Stimulated activated CD4-positive, alpha-beta T cell treated with anti-CD3 and anti-CD28 coated beads, TNF-alpha, amount 100 ng/mL, for 4 hours (primary cell): ENCODE data around the gene CLEC14A.

Experiments
- DNase-seq, 3 experiments: peaks; one replicate each; pipeline ENCODE4 v3.0.0-alpha.2; 2020; ENCODE audit warnings: low read depth in 3 of 3

CLEC14A gene, protein sequence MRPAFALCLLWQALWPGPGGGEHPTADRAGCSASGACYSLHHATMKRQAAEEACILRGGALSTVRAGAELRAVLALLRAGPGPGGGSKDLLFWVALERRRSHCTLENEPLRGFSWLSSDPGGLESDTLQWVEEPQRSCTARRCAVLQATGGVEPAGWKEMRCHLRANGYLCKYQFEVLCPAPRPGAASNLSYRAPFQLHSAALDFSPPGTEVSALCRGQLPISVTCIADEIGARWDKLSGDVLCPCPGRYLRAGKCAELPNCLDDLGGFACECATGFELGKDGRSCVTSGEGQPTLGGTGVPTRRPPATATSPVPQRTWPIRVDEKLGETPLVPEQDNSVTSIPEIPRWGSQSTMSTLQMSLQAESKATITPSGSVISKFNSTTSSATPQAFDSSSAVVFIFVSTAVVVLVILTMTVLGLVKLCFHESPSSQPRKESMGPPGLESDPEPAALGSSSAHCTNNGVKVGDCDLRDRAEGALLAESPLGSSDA

GRCh38 chr14:38255673-38256532 is at the start of gene CLEC14A:
CLEC14A (minus strand) TSS chr14:38256093; CDS start chr14:38256022, 71 bp downstream.
- DNase-seq: no peak

DNA sequence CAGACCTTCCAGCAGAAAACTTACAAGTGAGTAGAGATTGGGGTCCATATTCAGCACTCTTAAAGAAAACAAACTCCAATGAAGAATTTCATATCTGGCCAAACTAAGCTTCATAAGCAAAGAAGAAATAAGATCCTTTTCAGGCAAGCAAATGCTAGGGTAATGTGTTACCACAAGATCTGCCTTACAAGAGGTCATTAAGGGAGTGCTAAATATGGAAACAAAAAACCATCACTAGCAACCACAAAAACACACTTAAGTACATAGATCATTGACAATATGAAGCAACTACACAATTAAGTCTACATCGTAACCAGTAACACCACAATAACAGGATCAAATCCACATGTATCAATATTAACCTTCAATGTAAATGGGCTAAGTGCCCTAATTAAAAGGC is 47.1 kb upstream of the CLEC14A start:
- DNase-seq: no peak

DNA sequence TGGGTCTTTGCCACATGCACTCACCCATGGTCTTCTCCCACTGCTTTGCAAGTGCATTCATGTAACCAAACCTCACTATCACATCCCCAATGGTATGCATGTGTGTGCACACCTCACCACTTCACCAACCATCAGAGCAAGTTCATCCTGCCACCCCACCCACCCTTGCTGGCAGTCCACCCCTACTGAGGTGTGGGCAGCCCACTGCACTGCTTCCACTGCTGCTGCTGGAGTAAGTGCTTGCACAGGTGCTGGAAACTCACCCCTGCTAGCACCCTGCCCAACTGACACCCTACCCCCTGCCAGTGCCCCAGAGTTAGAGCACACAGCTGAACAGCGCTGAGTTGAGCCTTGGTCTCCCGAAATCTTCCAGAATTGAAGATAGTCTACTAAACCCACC is 46.1 kb upstream of the CLEC14A start:
- DNase-seq: no peak

DNA sequence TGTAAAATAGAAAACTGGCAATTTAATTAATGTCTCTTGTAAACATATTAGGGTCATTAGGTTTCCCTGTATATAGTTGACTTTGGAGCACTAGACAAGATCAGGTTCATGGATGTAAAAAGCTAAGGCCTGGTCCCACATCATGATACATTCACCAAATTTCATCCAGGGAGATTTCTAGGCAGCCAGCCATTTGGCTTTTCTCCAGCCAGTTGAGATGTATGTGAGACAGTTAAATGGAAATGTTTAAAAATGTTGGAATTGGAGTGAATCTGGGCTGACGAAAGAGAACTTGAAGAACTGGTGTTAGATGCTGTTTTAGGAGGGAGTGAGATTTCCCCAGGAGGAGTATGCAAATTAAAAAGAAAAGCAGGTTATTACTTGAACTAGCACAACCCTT is 41.8 kb upstream of the CLEC14A start:
- no peak for DNase-seq

DNA sequence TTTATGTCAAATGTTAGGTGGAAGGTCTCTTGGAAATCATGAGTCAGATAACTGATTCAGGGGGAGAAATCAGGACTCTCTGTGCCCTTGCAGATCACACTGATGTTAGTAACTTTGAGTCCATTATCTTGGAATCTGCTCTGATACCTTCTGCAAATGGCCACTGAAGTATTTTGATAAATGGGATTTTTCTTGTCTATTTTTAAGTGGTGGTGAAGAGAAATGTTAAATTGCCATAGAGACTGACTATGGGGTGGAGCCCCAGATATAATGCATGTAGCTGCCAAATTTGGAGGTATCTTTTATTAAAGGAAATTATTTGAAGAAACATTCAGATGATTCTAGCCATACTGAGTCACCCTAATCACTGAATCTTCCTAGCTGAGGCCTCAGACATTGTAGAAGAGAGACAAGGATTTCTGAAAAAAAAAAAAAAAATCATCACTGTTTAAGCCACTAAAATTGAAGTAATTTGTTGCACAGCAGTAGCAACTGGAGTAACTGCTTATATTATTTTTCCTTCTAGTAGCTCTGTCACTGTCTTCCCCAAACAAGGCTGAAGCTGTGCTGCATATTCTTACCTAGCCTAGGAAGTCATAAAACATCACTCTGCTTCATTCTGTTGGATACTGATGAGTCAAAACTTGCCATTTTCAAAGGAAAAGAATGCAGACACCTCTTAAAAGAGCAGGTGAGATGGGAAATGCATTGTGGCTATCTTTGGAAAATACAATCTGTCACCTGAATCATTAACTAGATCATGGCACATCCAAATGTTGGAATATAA is 36.0 kb upstream of the CLEC14A start:
- DNase-seq: no peak

GRCh38 chr14:38290601-38291188 is 34.8 kb upstream of the CLEC14A start:
- DNase-seq: no peak

- no peak for DNase-seq
Measured at GRCh38 chr14:38286452-38286851, 30.6 kb upstream of the CLEC14A start.

DNA sequence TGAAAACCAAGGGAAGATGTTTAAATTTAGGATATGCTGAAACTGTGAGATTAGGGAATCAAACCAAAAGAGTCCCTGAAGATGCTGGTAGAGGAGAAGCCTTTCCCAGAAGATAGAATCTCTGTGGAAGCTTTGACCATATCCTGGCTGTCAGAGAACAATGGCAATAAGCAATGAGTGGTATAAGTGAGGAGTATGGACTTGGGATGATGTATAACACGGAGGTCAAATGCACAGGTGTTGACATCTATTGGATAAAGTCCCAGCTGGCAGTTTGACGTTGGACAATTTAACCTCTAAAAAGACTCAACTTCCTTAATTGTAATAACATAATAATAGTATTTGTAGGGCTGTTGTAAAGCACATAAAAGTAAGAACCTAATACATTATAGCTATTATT is 30.1 kb upstream of the CLEC14A start:
- DNase-seq: no peak

DNA sequence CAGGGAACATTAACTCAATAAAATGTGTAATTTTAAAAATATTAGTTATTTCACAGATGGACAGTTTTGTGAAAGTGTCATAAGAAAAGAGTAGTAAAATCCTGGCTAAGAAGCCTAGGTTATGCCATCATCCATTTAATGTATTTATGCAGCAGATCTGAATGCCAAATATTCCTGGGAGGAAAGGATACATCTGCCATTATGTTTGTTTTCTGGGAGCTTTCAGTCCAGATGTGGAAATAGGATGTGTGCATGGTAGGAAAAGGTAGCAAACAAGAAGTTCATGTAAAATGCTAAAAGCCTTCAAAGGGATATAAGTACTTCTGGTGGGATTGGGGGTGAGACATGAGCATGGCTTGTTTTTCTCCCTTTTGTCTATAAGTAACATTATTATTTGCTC is 27.0 kb upstream of the CLEC14A start:
- DNase-seq: no peak

DNA sequence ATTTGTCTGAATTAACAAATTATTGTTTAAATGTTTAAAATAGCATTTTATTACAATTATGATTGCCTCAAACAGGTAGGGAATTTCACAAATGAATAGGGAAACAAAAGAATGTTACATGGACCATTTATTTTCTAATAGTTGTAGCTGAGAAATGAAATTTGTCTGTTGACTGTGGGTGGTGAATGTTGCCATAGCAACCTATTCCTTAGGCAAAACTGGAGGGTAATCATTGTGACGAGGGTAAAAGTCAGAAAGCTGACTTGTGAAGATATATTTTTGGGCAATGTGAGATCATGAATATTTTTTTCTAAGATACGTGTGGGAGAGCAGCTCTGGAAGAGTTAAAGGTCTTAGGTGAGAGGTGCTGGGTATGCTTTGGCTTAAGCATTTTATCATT is 24.2 kb upstream of the CLEC14A start:
- no peak for DNase-seq

DNA sequence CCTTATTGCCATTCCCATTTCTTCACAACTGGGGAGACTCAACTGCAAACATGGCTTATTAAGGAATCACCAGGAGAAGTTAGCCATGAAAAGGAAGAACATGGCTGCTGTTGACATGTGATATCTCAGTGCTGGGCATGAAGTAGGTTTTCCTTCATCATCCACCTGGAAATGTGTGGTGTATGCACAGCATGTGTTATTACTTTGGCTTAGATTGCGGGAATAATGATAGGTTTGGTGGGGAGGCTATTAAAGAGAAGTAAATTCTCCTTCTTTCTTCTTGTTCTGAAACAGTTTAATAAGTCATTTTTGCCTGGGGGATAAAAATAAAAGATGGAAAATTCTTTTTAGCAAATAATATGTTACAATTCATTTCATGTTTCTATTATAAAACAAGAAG is 23.7 kb upstream of the CLEC14A start:
- no peak for DNase-seq

- no peak for DNase-seq
Measured at GRCh38 chr14:38278035-38278434, 22.1 kb upstream of the CLEC14A start.

GRCh38 chr14:38262844-38263243 is 7.0 kb upstream of the CLEC14A start:
- DNase-seq: no peak

DNA sequence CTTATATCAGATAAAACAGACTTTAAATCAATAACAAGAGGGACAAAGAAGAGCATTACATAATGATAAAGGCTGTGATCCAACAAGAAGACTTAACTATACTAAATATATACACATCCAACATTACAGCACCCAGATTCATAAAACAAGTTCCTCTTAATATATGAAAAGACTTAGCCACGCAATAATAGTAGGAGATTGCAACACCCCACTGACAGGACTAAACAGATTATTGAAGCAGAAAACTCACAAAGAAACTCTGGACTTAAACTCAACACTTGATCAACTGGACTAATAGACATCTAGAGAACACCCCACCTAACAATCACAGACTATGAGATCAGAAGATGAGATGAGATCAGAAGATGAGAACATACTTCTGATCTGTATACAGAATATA is 5.7 kb upstream of the CLEC14A start:
- DNase-seq: no peak

- no peak for DNase-seq
Measured at GRCh38 chr14:38257507-38257906, 1.6 kb upstream of the CLEC14A start.

GRCh38 chr14:38256533-38256840 is 594 bp upstream of the CLEC14A start:
- DNase-seq: no peak

DNA sequence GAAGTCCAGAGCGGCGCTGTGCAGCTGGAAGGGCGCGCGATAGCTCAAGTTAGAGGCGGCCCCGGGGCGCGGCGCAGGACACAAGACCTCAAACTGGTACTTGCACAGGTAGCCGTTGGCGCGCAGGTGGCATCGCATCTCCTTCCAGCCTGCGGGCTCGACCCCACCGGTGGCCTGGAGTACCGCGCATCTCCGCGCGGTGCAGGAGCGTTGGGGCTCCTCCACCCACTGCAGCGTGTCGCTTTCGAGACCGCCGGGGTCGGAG is 553 bp downstream of the CLEC14A start:
- no peak for DNase-seq

DNA sequence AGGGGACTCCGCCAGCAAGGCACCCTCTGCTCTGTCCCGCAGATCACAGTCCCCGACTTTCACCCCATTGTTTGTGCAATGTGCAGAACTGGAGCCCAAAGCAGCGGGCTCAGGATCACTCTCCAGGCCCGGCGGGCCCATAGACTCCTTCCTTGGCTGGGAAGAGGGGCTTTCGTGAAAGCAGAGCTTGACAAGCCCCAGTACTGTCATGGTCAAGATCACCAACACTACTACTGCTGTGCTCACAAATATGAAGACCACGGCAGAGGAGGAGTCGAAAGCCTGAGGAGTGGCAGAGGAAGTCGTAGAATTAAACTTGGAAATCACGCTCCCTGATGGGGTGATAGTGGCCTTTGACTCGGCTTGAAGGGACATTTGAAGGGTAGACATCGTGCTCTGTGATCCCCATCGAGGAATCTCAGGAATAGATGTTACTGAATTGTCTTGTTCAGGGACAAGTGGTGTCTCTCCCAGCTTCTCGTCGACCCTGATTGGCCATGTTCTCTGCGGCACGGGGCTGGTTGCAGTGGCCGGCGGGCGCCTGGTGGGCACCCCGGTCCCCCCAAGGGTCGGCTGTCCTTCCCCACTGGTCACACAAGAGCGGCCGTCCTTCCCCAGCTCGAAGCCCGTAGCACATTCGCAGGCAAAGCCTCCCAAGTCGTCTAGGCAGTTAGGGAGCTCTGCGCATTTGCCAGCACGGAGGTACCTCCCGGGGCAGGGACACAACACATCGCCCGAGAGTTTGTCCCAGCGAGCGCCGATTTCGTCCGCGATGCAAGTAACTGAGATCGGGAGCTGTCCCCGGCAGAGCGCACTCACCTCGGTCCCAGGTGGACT is 1.1 kb downstream of the CLEC14A start:
- no peak for DNase-seq

- no peak for DNase-seq
Measured at GRCh38 chr14:38253676-38254075, 2.2 kb downstream of the CLEC14A start.

GRCh38 chr14:38252066-38252710 is 3.7 kb downstream of the CLEC14A start:
- no peak for DNase-seq

DNA sequence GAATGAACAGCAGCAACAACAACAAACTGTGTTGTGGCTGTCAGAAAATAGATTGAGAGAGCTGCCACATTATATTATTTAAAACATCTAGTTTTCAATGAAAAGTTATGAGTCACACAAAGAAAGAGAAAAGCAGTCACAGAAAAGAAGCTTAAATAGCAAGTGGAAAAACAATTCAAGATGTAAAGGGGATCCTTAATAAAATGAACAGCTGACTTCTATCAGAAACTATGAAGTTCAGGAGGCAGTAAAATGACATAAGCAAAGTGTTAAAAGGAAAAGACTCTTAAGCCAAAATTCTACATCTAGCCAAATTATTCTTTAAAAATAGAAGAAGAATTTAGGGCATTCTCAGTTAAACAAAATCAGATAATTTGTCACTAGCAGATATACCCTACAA is 5.6 kb downstream of the CLEC14A start:
- DNase-seq: no peak
